Adrenal gland (tissue), 5 donors: ENCODE measurements around the gene ACVR1.

Experiments used
- CTCF ChIP-seq, 6 experiments: fragments of 450-650 bp in 4 of 6; fragments of 200-600 bp in 2 of 6; sonication (generic) in 1 of 6; IDR thresholded peaks; 1 replicate in 5 of 6; 2 replicates in 1 of 6; pipeline versions ENCODE4 v1.5.1 to v1.8.0; 2016 to 2021; ENCODE audit warnings: antibody characterized with exemption in 6 of 6, mild to moderate bottlenecking in 2 of 6, moderate library complexity in 1 of 6
- POLR2A ChIP-seq, 2 donors: fragments of 450-650 bp; IDR thresholded peaks; one replicate each; pipeline ENCODE4 v1.6.1; 2017; ENCODE audit warnings: antibody characterized with exemption in 2 of 2, mild to moderate bottlenecking in 2 of 2, moderate library complexity in 1 of 2
- donor health status: DM: no; HTN: no; CAD: no.

- no peak for TF ChIP-seq CTCF (IDR thresholded peaks at IDR 0.05)
- no peak for TF ChIP-seq POLR2A (IDR thresholded peaks at IDR 0.05)
These were observed 44.6 kb upstream of the ACVR1 start for GRCh38 chr2:157920736-157921135.
